Measurements from ENCODE around the gene KCNN1.

GRCh38 chr19:17968362-17968761 is 1.5 kb downstream of the KCNN1 start:
- TF ChIP-seq, protein P1, sequence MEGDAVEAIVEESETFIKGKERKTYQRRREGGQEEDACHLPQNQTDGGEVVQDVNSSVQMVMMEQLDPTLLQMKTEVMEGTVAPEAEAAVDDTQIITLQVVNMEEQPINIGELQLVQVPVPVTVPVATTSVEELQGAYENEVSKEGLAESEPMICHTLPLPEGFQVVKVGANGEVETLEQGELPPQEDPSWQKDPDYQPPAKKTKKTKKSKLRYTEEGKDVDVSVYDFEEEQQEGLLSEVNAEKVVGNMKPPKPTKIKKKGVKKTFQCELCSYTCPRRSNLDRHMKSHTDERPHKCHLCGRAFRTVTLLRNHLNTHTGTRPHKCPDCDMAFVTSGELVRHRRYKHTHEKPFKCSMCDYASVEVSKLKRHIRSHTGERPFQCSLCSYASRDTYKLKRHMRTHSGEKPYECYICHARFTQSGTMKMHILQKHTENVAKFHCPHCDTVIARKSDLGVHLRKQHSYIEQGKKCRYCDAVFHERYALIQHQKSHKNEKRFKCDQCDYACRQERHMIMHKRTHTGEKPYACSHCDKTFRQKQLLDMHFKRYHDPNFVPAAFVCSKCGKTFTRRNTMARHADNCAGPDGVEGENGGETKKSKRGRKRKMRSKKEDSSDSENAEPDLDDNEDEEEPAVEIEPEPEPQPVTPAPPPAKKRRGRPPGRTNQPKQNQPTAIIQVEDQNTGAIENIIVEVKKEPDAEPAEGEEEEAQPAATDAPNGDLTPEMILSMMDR (IDR thresholded peaks at IDR 0.05) = no peak
- TF ChIP-seq ZFX (IDR thresholded peaks at IDR 0.05; ENCODE audit: borderline replicate concordance) = no peak
